ENCODE results near the gene KCNB1. TPM values are rescaled to one million over a fixed set of nuclear protein-coding genes. Genes with fewer than 3 reads are reported as not detected.

Gene KCNB1
- polyA plus RNA-seq, 6 donors from 2014 or later: 0.05 to 0.15 TPM; not detected in 4

DNA sequence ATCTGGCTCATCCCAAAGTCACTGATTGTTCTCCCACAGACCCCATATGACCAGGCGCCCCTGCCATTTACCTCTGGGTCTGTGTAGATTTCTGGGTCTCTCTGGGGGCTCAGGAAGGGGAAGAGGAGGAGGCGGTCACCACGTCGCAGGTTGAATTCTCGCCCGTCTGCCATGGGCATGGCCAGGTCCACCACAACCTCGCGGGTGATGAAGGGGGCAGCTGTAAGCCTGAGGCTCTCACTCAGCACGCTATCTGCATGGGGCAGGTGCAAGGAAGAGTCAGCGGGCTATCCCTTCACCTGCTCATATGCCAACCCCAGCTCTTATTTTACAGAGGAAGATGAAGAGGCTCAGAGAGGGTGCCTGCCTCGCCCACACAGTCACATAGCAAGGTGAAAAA, 30.5 kb upstream of the KCNB1 start:
- Mint-ChIP-seq H3K4me1 (no peaks in the 10 kb centered on the region), H3K27me3 (peaks cover 17 to 31% (median 24%) of the 10 kb centered on the region in 3 donors), H3K27ac (no peak overlapping the region), H3K4me3 (no peak overlapping the region), H3K36me3 (no peaks in the 10 kb centered on the region), H3K9me3 (peaks cover 0 to 4% (median 0%) of the 10 kb centered on the region in 7 donors)
- ATAC-seq (ENCODE audit: low read depth in 2 of 2) (no peak), DNase-seq (no peak)

DNA sequence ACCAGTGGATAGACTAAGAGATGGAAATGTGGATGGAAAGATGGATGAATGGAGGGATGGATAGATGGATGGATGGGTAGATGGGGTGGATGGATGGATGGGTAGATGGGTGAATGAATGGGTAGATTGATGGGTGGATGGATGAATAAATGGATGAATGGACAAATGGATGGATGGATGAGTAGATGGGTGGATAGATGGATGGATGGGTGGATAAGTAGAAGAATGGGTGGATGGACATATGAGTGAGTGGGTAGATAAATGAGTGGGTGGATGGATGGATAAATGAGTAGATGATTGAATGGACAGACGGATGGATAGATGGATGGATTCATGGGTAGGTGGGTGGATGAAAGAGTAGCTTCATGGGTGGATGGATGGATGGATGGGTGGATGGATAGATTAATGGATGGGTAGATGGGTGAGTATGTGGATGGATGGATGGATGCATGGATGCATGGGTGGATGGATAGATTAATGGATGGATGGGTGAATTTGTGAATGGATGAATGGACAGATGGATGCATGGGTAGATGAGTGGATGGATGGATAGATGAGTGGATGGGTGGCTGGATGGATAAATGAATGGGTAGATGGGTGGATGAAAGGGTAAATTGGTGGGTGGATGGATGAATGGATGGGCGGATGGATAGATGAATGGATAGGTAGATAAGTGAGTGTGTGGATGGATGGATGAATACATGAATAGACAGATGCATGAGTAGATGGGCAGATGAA, 29.5 kb upstream of the KCNB1 start:
- ATAC-seq (ENCODE audit: low read depth in 2 of 2) (no peak), DNase-seq (no peak)
- no peaks in the 10 kb centered on the region for H3K4me1 Mint-ChIP-seq
- peaks cover 0 to 4% (median 0%) of the 10 kb centered on the region in 7 donors for H3K9me3 Mint-ChIP-seq
- peaks cover 19 to 33% (median 19%) of the 10 kb centered on the region in 3 donors for H3K27me3 Mint-ChIP-seq
- H3K4me3 Mint-ChIP-seq: no peak overlapping the region
- H3K27ac Mint-ChIP-seq: no peak overlapping the region
- no peaks in the 10 kb centered on the region for H3K36me3 Mint-ChIP-seq

DNA sequence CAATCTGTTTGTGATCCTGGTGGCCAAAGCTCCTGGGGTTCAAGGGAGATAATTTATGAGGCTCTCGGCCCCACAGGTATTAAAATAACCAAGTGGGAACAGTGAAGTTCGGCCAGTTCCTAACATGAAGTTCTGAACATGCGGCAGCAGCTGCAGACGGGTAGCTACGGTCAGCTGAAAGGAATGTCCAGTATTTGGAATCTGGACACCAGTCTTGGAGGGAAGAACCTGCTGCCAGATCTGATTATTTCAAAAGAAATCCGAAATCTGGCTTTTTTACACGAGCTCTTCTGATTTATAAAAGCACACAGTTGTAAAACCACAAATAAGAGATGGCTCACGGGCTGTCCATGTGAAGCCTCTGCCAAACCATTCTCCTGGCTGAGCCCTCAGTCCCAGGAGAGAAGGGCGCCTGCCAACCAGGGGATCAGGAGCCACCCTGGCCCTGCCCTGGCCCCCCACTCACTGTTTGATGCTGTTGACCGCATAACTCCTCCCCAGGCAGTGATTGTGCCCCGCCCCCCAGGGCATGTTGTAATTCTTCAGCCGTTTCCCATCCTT, 28.2 kb upstream of the KCNB1 start:
- Mint-ChIP-seq H3K27me3 (peaks cover 22 to 39% (median 23%) of the 10 kb centered on the region in 3 donors), H3K9me3 (peaks cover 0 to 4% (median 0%) of the 10 kb centered on the region in 7 donors), H3K36me3 (no peaks in the 10 kb centered on the region), H3K4me1 (no peaks in the 10 kb centered on the region), H3K4me3 (no peak overlapping the region), H3K27ac (no peak overlapping the region)
- no peak for ATAC-seq (ENCODE audit: low read depth in 2 of 2)
- DNase-seq: no peak

DNA sequence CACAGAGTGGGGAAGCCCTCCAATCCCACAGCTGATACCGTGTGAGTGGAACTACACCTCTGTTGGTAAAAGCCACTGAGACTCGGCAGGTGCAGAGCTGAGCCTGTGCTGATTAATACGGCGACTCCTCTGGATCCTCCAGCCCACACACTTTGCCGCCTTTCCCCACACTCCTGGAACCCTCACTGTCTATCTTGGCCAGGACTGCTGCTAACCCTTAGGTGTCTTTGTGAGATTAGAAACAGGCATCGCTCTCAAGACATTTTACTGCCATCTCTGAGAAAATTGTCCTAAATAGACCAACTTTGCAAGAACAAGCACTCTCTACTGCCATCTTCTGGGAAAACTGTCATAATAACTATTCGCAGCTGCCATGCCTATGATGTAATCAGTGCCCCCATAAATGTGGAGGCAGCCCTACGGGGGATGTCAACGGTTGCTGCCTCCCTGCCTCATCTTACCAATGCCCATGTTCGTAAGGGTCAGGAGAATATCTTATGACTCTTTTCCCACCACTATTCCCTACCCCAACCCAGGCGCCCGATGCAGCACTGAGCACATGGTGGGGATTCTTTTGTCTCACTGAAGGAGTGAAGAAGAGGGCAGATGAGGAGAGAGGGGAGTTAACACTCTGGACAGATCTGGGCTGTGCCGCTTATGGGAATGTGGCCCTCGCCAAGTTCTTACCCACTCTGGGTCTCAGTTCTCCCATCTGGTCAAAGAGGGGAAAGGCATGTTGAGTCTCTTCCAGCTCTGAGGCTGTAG, 26.1 kb upstream of the KCNB1 start:
- no peak overlapping the region for H3K4me3 Mint-ChIP-seq
- no peaks in the 10 kb centered on the region for H3K4me1 Mint-ChIP-seq
- no peaks in the 10 kb centered on the region for H3K36me3 Mint-ChIP-seq
- no peak overlapping the region for H3K27ac Mint-ChIP-seq
- no peak for DNase-seq
- peaks cover 0 to 4% (median 0%) of the 10 kb centered on the region in 7 donors for H3K9me3 Mint-ChIP-seq
- ATAC-seq (ENCODE audit: low read depth in 2 of 2): no peak
- peaks cover 19 to 36% (median 26%) of the 10 kb centered on the region in 3 donors for H3K27me3 Mint-ChIP-seq

DNA sequence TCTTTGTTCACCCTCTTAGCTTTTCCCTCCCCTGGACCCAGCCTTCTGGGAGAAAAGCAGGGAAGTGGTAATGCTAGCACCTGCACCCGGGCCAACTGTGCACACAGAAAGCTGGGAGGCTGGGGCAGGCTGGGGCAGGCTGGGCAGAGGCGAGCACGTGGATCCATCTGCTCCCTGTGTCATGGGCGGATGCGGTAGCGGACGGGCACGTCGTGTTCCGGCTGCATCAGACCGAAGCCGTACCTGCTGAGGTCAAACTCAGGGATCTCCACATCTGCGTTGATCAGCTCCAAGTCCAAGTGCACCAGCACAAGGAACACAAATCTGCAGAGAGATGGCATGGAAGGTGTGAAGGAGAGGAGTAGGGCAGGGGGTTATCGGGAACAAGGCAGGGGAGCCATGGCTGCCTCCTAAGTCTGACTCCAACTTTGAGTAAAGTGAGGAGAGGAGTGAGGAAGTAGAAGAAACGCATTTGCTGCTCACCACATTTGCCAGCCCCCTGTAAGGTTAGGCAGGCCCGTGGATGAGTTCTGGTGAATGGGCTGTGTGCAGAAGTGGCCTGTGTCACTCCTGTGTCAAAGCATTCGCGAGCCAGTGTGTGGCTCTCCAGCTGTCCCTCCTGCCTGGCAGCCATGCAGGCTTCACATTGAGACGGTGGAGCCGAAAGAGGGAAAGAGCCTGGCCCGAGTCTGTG, 25.4 kb upstream of the KCNB1 start:
- Mint-ChIP-seq H3K4me3 (no peak overlapping the region), H3K36me3 (no peaks in the 10 kb centered on the region), H3K4me1 (no peaks in the 10 kb centered on the region), H3K27me3 (peaks cover 21 to 41% (median 30%) of the 10 kb centered on the region in 3 donors), H3K9me3 (no peaks in the 10 kb centered on the region), H3K27ac (no peak overlapping the region)
- DNase-seq: no peak
- ATAC-seq (ENCODE audit: low read depth in 2 of 2): no peak

DNA sequence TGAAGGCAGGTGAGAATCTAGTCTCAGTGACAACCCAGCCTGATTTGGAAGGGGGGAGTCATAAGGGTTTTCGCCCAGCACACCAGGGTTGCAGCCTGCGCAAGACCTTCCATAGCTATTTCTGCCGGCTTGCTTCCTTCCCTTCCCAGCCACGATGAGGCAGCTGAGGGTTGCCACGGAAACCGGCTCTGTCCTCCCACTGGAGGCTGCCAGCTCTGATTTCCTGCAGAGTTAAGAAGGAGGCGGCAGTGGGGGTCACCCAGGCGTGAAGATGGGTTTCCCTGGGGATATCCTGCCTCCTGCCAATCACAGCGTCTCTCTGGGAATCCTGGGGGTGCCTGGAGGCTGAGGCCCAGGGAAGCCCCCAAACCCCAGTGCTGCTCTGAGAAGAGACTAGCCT, 23.1 kb upstream of the KCNB1 start:
- no peaks in the 10 kb centered on the region for H3K9me3 Mint-ChIP-seq
- no peak for ATAC-seq (ENCODE audit: low read depth in 2 of 2)
- no peak for DNase-seq
- H3K4me1 Mint-ChIP-seq: no peaks in the 10 kb centered on the region
- H3K27ac Mint-ChIP-seq: no peak overlapping the region
- no peaks in the 10 kb centered on the region for H3K36me3 Mint-ChIP-seq
- H3K4me3 Mint-ChIP-seq: no peak overlapping the region
- peaks cover 30 to 35% (median 31%) of the 10 kb centered on the region in 3 donors for H3K27me3 Mint-ChIP-seq

DNA sequence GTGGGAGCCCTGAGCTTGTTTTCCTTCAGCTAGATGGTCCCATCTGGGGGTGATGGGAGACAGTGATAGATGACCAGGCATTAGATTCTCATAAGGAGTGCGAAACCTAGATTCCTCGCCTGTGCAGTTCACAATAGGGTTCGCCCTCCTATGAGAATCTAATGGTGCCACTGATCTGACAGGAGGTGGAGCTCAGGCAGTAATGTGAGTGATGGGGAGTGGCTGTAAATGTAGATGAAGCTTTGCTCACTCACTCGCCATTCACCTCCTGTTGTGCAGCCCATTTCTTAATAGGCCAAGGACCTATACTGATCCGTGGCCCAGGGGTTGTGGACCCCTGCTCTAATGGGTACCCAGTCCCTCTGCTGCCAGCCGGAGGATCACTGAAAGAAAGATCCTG, 20.7 kb upstream of the KCNB1 start:
- no peak for DNase-seq
- Mint-ChIP-seq H3K4me3 (no peak overlapping the region), H3K4me1 (no peaks in the 10 kb centered on the region), H3K36me3 (peaks cover 0 to 3% of the 10 kb centered on the region in 2 donors), H3K9me3 (peaks cover 0 to 4% (median 0%) of the 10 kb centered on the region in 7 donors), H3K27ac (no peak overlapping the region), H3K27me3 (peaks cover 24 to 30% (median 27%) of the 10 kb centered on the region in 3 donors)
- no peak for ATAC-seq (ENCODE audit: low read depth in 2 of 2)

DNA sequence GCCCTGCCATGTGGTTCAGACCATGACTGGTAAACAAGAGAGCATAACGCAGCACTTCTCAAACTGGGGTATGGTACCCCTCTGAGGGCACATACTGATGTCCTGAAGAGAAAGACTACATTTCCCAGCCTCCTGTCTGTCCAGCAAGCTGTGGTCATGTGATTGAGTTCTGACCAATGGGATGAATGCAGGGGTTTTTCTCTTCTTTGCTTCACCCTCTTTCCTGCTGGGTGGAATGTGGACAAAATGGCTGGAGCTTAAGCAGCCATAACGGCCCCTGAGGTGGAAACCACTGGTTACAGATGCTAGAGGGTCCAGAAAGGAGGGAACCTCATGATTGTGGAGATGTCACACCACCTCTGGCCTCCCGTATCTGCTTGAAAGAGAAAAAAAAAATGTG, 19.4 kb upstream of the KCNB1 start:
- Mint-ChIP-seq H3K4me3 (no peak overlapping the region), H3K9me3 (peaks cover 0 to 6% (median 0%) of the 10 kb centered on the region in 7 donors), H3K27ac (no peak overlapping the region), H3K36me3 (peaks cover 0 to 5% of the 10 kb centered on the region in 2 donors), H3K4me1 (no peaks in the 10 kb centered on the region), H3K27me3 (peaks cover 25 to 33% (median 27%) of the 10 kb centered on the region in 3 donors)
- ATAC-seq (ENCODE audit: low read depth in 2 of 2) (no peak), DNase-seq (no peak)

DNA sequence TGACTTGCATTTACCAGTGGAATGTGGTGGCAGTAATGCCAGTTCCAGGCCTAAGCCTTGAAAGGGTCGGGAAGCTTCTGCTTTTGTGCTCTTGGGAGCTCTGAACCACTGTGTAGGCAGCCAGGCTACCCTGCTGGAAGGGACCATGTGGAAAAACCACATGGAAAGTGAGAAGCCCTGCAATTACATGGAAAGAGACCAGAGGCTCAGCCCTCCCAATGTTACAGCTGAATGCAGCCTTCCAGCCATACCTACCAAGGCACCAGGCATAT, 14.9 kb upstream of the KCNB1 start:
- Mint-ChIP-seq H3K9me3 (peaks cover 0 to 6% (median 2%) of the 10 kb centered on the region in 7 donors), H3K27me3 (peaks cover 25 to 31% (median 29%) of the 10 kb centered on the region in 3 donors), H3K36me3 (peaks cover 0 to 5% of the 10 kb centered on the region in 2 donors), H3K4me3 (no peak overlapping the region), H3K4me1 (no peaks in the 10 kb centered on the region), H3K27ac (no peak overlapping the region)
- ATAC-seq (ENCODE audit: low read depth in 2 of 2) (no peak), DNase-seq (no peak)

DNA sequence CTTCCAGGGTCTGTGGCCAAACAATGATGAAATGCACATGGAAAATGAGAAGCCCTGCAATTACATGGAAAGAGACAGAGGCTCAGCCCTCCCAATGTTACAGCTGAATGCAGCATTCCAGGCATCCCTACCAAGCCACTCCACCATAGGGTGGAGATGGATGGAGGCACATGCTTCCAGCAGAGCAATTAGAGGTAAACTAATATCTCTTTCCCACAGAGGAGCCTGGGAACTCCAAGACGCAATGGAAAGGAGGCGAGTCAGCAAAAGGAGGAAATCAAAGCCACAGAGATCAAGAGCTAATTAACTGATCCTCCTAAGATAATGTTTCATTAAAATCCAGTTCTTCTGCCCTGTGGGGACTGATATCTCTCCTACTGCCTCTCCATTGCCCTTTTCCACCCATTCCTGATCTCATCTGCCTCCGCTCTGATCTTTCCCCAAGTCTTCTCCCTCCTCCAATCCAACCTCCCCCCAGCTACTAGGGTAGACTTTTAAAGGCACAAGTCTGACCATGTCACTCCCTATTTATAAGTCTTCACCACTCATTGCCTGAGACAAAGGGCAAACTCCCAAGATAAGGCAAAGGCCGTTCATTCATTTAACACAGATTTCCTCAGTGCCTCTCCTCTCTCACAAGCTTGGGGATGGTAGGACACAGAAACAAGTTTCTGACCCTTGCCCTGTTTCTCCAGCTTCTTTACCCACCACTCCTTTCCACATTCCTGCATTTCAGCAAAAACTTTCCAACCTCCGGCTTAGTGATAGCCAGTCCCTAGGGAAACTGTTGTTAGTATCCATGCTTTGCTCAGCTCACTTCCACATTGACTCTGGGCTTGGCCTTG, 14.3 kb upstream of the KCNB1 start:
- H3K27ac Mint-ChIP-seq: no peak overlapping the region

DNA sequence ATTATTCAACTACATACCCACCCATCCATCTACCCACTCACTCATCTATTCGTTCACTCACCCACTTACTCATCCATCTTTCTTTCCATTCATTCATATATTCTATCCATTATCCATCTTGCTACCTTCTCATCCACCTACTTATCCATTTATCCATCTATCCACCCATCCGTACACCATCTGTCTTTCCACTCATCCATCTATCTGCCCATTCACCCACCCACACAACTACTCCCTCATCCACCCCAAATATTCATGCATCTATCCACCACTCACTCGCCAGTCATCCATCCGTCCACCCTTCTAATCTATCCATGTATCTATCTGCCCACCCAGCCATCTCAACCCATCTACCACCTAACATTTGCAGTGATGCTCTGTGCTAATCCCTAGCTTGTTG, 13.6 kb upstream of the KCNB1 start:
- Mint-ChIP-seq H3K27me3 (peaks cover 31 to 44% (median 35%) of the 10 kb centered on the region in 3 donors), H3K4me1 (no peaks in the 10 kb centered on the region), H3K27ac (no peak overlapping the region), H3K9me3 (peaks cover 2 to 9% (median 7%) of the 10 kb centered on the region in 7 donors), H3K36me3 (peaks cover 5 to 8% of the 10 kb centered on the region in 2 donors), H3K4me3 (no peak overlapping the region)
- DNase-seq: no peak
- ATAC-seq (ENCODE audit: low read depth in 2 of 2): no peak

More for the DNA sequence above, 14.3 kb upstream of the KCNB1 start:
- Mint-ChIP-seq H3K36me3 (peaks cover under 1 to 5% of the 10 kb centered on the region in 2 donors), H3K27me3 (peaks cover 29 to 36% (median 30%) of the 10 kb centered on the region in 3 donors), H3K9me3 (peaks cover 2 to 6% (median 3%) of the 10 kb centered on the region in 7 donors), H3K4me3 (no peak overlapping the region), H3K4me1 (no peaks in the 10 kb centered on the region)
- DNase-seq: no peak
- ATAC-seq (ENCODE audit: low read depth in 2 of 2): no peak

DNA sequence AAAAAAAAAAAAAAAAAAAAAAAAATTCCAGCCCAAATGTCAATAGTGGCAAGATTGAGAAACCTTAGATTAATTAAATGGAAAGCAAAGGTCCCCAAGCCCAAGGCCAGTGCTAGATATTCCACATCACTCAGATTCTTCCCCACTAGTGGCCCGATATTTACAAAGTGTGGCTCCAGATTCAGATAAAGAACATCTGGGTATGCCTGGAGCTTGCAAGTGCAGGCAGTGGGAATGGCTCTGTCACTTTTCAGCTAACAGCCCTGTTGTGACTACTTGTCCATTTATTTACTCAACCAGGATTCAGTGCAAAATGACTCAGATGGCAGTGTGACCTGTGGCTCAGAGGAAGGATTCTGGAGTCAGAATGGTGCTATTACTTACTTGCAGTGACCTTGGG, 8.2 kb upstream of the KCNB1 start:
- ATAC-seq (ENCODE audit: low read depth in 2 of 2) (no peak), DNase-seq (no peak)
- H3K9me3 Mint-ChIP-seq: peaks cover 0 to 20% (median 5%) of the 10 kb centered on the region in 7 donors
- peaks cover 0 to 17% of the 10 kb centered on the region in 2 donors for H3K36me3 Mint-ChIP-seq
- no peak overlapping the region for H3K4me3 Mint-ChIP-seq
- no peaks in the 10 kb centered on the region for H3K4me1 Mint-ChIP-seq
- no peak overlapping the region for H3K27ac Mint-ChIP-seq
- peaks cover 48 to 63% (median 53%) of the 10 kb centered on the region in 3 donors for H3K27me3 Mint-ChIP-seq
